Measurements from ENCODE around the gene SEPHS1.
"Not testable (repeated sequence)": the region's sequence is repeated elsewhere in the genome, so short reads cannot be mapped to it uniquely, and the experiment has no call there.

Gene SEPHS1

GRCh38 chr10:13348216-13349017 lies at the start of gene SEPHS1:
Gene SEPHS1 (minus strand): TSS chr10:13348293. CDS start chr10:13344950, 3,343 bp downstream.
- peak; percentile 93 for DNase-seq

DNA sequence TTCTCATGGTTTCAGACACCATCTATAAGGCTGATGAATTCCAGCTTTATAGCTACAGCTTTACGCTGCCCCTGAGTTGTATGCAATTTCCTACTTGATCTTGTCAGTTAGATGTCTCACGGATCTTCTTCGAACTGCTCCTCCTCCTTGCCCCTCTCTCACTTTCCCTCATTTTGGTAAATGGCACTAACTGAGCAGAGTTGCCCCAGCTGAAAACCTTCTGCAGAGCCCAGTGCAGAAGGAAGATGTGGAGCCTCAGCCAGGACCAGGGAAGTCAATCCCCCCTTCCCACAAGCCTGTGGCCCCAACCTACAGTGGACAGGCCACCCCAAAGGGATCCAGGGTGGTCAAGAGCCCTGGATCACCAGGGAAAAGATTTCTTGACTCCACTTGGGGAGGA lies 49.0 kb upstream of the SEPHS1 start:
- no peak for DNase-seq

DNA sequence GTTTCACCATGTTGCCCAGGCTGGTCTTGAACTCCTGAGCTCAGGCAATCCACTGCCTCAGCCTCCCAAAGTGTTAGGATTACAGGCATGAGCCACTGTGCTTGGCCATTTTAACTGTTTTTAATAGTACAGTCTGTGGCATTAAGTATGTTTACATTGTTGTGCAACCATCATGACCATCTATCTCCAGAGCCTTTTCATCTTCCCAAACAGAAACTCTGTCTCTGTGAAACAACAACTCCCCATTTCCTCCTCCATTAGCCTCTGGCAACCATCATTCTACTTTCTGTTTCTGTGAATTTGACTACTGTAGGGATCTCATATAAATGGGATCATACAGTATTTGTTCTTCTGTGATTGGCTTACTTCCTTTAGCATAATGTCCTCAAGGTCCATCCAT lies 48.3 kb upstream of the SEPHS1 start:
- no peak for DNase-seq

DNA sequence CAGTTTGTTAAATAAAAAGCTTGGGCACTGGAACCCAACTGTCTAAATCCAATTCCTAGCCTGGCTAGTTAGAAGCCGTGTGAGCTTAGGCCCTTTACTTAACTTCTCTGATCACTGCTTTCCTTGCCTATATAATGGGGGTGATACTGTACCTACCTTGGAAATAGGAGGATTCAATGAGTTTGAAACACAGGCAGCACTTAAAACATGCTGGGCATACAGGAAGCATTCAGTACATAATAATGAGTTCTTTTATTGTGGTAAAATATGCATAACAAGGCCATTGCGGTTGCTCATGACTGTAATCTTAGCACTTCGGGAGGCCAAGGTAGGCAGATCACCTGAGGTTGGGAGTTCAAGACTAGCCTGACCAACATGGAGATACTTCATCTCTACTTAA lies 47.4 kb upstream of the SEPHS1 start:
- DNase-seq, result no peak

- no peak for DNase-seq
These were observed 45.5 kb upstream of the SEPHS1 start for GRCh38 chr10:13393640-13394039.

GRCh38 chr10:13392701-13393100 lies 44.6 kb upstream of the SEPHS1 start:
- no peak for DNase-seq

GRCh38 chr10:13390604-13391522 lies 42.8 kb upstream of the SEPHS1 start:
- no peak for DNase-seq

- no peak for DNase-seq
These were observed 40.6 kb upstream of the SEPHS1 start for GRCh38 chr10:13388478-13389230.

DNA sequence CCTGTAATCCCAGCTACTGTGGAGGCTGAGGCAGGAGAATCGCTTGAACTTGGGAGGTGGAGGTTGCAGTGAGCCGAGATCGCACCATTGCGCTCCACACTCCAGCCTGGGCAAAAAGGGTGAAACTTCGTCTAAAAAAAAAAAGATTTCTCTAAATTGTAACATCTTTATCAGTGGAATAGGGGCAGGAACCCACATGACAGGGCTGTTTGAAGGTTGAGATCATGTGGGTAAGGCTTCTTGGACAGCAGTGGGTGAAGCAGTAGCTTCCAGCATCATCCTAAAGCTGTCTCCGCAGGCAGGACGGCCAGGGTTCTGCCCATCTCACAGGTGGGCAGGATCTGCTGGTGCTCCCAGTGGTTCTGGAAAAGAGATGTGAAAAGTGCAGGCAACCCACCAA lies 37.9 kb upstream of the SEPHS1 start:
- no peak for DNase-seq

- peak; percentile 74 for DNase-seq
These were observed 35.3 kb upstream of the SEPHS1 start for GRCh38 chr10:13383399-13383761.

DNA sequence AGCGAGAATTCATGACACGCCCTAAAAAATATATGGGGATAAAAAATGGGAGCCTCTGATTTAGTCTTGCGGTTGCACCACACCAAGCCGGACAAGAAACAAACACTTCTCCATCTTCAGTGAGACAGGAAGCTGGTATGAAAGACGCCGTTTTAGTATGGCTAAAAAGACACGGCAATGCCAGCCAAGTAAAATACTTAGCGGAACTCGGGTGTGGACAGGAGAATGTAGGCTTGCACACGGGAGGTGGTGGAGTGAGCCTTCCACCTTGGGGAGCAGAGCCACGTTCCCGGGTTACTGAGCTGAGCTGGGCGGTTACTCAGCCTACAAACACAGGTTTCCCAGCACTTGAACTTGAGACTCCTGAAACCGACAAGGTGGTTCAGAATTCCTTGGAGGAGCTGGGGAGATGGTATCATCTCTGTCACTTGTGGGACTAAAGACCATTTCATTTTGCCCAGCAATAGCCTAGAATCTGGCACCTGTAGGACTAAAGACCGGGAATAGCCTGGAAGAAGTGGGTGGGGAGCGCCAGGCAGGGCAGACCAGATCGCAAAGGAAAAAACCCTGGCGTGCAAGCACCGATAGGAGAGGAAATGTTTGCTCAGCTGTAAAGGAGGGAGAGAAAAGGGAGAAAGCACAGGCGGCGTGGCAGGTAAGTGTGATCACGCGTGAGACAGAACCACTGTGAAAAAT lies 34.8 kb upstream of the SEPHS1 start:
- DNase-seq, result peak; percentile 81

DNA sequence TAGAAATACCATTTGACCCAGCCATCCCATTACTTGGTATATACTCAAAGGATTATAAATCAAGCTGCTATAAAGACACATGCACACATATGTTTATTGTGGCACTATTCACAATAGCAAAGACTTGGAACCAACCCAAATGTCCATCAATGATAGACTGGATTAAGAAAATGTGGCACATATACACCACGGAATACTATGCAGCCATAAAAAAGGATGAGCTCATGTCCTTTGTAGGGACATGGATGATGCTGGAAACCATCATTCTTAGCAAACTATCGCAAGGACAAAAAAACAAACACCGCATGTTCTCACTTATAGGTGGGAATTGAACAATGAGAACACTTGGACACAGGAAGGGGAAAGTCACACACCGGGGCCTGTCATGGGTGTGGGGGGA lies 31.0 kb upstream of the SEPHS1 start:
- DNase-seq, result not testable (repeated sequence)

DNA sequence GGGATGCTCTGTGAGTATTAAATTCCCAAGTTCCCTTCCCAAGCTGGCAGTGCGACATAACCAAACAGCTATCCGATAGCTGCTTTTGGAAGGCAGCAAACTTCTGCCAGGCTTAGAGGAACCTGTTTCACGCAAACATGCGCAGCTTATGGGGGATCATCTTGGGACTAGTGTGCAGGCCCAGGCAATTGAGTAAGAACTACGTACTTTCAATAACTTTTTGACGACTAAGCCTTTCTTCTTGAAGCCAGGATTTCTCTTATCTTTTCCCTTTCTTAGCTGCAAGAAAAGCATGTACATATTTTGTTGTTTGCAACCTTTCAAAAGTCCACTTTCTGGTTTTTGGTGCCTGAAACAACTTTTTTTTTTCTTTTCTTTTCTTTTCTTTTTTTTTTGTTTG lies 28.7 kb upstream of the SEPHS1 start:
- DNase-seq, result no peak

DNA sequence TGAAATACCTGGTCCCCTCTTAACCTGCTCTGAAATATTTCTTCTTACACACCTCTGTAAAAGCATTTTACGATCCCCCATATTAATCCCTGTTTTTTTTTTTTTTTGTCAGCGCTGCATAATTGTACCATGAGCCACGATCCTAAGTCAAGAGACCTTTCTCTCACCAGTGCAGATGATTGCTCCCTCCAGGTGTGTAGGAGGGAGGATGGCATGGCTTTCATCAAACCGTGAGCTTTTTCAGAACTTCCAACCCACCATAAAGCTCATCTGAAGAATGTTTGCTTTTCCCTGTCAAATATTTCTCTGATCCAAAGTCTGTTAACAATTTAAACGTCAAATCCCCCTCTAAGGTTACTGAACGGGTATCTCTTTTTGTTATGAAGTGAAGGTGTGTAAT lies 28.2 kb upstream of the SEPHS1 start:
- no peak for DNase-seq

DNA sequence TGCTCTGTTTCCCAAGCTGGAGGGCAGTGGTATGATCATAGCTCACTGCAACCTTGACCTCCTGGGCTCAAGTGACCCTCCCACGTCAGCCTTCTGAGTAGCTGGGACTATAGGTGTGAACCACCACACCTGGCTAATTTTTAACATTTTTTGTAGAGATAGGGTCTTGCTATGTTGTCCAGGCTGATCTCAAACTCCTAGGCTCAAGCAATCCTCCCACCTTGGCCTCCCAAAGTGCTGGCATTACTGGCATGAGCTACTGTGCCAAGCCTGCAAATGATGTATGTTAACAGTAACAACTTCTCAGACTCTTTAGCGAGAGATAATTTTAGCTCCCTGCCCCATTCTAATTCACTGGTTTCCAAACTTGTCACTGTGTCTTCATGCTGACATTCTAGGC lies 27.7 kb upstream of the SEPHS1 start:
- no peak for DNase-seq

- no peak for DNase-seq
These were observed 25.6 kb upstream of the SEPHS1 start for GRCh38 chr10:13373644-13374043.

DNA sequence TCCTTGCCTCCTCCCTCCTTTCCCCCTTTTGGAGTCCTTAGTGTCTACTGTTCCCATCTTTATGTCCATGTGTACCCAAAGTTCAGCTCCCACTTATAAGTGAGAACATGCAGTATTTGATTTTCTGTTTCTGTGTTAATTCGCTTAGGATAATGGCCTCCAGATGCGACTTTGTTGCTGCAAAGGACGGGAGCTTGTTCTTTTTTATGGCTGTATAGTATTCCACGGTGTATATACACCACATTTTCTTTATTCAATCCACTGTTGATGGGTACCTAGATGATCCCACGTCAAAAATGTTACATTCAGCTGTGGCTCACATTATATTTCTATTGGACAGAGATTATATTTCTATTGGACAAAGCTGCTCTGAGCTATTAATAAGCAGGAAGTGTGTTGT lies 24.4 kb upstream of the SEPHS1 start:
- no peak for DNase-seq

DNA sequence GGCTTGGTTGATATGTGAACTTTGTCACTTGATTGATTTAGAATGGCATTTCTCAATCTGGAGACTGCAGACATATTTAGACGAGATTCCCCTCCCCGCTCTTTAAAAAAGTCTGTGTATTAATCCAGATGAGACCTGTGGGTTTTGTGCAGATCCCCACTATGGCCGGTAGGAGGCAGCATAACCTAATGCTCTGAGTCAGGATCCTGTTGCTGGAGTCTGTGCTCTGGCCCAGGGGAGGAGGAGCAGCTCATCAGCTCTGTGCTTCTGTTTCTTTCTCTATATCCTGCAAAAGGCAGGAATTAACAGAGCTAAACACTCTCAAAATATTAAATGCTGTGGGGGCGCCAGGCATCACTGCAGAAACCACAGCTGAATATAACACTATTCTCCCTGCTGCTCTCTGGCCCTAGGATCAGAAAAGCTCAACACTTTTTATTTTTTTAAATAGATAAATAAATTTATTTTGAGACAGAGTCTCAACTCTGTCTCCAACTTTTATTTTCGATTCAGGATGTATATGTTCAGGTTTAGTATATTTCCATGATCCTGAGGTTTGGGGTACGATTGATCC lies 23.9 kb upstream of the SEPHS1 start:
- DNase-seq, result peak; percentile 95

- DNase-seq, result no peak
These were observed 18.8 kb upstream of the SEPHS1 start for GRCh38 chr10:13366891-13367290.

DNA sequence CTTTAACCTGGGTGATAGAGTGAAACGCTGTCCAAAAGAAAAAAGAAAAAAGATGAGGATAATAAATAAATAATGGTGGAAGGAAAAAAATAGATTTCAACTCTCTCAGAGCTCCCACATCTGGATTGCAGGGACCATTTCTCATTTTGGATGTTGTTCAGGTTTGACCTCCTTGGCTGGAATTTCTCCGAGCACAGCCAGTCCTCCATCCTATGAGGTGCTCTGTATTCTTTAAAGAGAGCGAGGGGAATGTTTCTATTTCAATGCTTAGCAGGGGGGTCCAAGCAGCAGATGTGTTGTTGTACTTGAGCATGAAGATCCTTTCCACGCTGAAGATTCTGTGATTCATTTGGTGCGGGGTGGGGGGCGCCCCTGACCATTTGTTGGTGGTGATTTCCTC lies 17.7 kb upstream of the SEPHS1 start:
- no peak for DNase-seq

GRCh38 chr10:13365243-13365642 lies 17.1 kb upstream of the SEPHS1 start:
- DNase-seq, result no peak

DNA sequence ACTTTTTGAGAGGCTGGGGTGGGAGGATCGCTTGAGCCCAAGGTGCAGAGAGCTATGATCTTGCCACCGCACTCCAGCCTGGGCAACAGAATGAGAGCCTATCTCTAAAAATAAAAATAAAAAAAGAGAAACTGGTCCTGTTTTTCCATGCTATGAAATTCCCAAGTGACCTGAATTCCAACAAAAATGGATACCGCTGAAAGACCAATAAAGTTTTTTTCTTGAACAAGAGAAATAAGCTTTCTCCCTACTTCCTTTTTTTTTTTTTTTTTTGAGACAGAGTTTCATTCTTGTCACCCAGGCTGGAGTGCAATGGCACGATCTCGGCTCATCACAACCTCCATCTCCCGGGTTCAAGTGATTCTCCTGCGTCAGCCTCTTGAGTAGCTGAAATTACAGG lies 12.5 kb upstream of the SEPHS1 start:
- DNase-seq, result no peak
